Myocyte (in vitro differentiated cells): Measurements from ENCODE around the gene IGFBPL1. TPM values are rescaled to one million over a fixed set of nuclear protein-coding genes. Genes with fewer than 3 reads are reported as not detected.

Source experiments
- DNase-seq: peaks from one replicate; pipeline ENCODE4 v3.0.0-alpha.2; 2012; ENCODE audit warnings: low read depth
- total RNA-seq: library from RNA; depleted of rRNA; stranded (reverse); fragments of >200 nt; gene quantifications from 2 replicates; pipeline ENCODE4 v1.2.3, GENCODE V29; 2014

The IGFBPL1 gene
- total RNA-seq, 1 donor from 2014 or later = 22.9 TPM

GRCh38 chr9:38432922-38433510 is 8.8 kb upstream of the IGFBPL1 start:
- DNase-seq = peak; percentile 57

DNA sequence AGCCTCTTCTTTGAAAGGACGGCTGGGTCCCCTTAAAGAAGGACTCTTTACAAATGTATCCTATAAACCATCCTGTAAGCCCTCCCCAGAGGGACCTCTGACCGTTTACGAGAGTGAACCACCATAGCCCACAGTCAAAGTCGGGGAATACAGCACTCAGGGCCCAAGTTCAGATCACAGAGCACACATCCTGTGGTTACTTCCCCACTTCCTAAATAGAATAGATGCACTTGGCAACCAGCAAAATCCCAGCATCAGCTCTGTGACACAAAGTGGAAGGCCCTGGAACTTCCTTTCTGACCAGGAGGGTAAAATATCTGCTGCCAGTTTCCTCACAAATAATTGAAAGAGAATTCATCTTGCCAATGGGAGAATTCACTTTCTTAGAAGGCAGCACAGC is 6.9 kb upstream of the IGFBPL1 start:
- DNase-seq = no peak

- no peak for DNase-seq
These were observed 3.8 kb upstream of the IGFBPL1 start for GRCh38 chr9:38428062-38428461.

GRCh38 chr9:38424918-38425317 is 664 bp upstream of the IGFBPL1 start:
- DNase-seq = no peak

DNA sequence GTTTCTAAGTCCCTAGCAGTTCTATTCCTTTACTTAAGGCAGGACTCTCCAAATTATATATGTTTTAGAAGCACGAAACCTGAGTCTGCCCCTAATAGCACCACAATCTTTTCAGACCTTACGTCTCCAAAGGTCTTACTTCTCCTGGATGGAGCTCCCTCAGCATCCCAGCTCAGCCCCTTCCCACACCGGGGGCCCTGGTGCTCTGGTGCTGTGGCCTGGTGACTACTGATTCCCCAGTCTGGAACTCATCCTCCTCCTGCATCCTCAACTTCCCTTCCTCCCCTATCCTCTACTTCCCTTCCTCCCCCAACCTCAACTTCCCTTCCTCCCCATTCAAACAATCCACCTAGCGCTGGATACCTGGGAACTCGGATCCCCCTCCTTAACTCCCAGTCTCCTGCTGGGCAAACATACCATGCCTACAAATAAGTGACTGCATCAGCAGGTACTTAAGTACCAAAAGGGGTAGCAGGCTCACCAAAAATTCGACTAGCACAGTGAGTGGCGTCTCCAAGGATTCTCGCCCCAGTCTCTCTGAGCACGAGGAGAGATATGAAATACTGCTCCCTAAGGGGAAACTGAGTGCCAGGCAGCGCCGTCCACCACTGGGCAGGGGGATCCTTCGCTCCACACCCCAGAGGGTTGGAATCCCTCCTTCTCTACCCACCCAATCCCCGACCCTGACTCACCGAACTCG is 831 bp downstream of the IGFBPL1 start:
- no peak for DNase-seq

GRCh38 chr9:38422555-38423260 is 1.5 kb downstream of the IGFBPL1 start:
- no peak for DNase-seq

GRCh38 chr9:38421498-38422211 is 2.6 kb downstream of the IGFBPL1 start:
- DNase-seq = no peak

DNA sequence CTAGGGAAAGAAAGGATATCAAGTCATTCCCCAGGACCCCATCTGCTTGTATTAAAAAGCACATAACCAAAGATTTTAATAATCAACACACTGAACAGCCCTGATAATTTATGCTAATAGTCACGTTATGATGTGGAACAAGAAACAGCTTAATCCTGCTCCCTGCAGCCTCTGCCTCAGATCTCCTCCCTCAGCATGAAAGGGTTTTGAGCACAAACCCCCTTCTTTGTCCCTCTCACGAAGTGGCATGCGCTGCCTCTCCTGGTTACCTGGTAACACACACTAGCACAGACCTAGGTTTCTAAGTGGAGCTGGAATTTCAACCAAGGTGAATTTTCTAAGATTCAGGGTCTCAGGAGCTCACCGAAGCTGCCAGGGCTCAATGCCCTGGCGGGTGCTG is 5.1 kb downstream of the IGFBPL1 start:
- no peak for DNase-seq

- DNase-seq = no peak
These were observed 5.9 kb downstream of the IGFBPL1 start for GRCh38 chr9:38418366-38418765.

GRCh38 chr9:38417003-38417945 is 7.0 kb downstream of the IGFBPL1 start:
- no peak for DNase-seq

- DNase-seq = peak; percentile 78
These were observed 7.8 kb downstream of the IGFBPL1 start for GRCh38 chr9:38416461-38416860.

DNA sequence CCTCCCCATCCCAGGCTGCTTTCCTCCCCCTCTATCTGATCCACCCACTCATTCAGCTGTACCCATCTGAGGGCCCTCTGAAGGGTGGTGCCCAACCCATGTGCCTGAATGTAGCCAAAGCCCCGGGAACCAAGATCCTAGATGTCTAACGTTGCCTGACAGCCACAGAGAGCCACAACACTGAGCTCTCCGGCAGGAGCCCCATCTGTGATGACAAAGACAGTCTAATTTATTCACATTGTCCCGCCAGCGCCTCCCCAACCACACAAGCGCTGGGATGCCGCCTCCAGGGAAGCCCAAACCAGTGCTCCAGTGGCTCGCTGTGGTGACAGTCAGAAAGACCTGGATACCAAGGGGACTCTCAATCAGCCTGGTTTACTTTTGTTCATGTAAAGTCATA is 8.4 kb downstream of the IGFBPL1 start:
- peak; percentile 57 for DNase-seq

GRCh38 chr9:38414040-38414723 is 10.1 kb downstream of the IGFBPL1 start:
- peak; percentile 89 for DNase-seq

DNA sequence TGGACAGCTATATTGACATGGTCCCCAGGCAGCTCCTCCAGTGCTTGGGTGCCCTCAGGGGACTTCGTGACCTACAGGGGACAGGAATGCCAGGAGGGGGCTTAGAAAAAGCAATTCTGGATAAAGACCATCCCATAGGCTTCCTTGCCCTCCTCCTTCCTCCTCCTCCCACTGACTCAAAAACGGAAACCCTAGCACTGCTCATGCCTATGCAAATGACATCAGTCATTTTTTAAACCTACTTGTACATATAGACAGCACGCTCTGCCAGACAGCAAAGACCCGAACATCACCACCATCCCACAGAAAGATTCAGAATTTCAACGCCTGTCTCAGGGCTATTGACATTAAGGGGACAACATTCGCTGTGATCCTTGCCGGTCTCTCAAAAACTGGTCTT is 11.0 kb downstream of the IGFBPL1 start:
- DNase-seq = no peak

DNA sequence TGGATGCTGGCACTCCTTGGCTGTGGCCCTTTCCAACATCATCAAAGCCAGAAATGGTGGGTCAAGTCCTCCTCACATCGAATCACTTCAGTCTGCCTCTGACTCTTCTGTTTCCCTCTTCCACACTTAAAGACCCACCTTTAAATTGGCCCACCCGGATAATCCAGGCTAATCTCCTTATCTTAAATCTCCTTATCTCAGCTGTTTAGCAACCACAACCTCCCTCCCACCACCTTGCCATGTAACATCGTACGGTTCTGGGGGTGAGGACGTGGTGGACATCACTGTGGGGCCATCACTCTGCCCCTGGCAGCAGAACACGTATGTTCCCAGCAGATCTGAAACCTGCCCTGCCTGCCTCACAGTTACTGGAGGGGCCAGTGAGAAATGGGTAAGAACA is 11.5 kb downstream of the IGFBPL1 start:
- DNase-seq = no peak

DNA sequence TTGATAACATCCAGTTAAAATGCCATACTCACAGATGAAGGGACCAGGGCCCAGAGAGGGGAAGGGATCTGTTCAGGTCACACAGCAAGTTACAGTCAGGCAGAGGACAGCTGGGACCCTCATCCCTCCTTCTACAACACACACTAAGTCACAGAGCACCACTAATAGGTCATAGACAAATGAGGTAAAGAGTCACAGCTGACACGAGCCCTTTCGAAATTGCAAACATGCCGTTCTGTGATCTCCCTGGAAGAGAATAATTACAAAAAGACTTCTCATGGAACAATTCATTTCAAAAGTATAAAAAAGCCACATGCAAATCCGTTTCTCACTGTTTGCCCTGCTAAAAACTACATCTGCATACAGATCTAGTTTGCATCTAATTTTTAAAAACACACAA is 15.5 kb downstream of the IGFBPL1 start:
- DNase-seq = no peak

DNA sequence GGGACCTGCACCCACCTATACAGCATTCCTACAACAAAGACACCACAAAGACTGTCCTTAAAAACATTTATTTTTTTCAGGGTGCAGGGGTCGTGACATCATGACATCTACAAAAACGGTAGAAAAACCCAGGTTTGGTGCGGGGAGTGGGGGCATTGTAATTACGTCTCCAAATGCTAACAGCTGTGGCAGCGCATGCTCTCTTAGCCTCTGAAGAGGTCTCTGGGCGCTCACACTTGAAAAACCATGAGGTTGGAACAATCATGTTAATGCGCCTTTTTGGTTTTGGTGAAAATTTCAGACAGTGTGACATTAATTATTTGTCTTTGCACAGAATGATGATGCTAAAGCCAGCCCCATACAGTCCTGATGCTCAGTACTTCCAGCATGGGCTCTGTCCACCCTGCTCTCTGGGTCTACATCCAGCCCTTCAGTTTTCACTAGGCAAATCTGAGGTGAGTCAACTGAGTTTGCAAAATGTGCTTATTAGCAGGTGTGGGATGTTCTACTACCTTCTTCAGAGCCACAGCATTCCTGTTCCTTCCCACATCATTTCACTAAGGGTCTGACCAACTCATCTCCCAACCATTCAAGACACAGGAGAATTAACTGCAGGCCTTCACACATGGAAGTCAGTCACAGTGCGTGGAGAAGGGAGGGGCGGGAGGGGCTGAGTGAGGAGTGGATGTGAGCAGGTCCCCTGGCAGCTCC is 17.6 kb downstream of the IGFBPL1 start:
- DNase-seq = no peak

- DNase-seq = no peak
These were observed 18.5 kb downstream of the IGFBPL1 start for GRCh38 chr9:38405785-38406184.

DNA sequence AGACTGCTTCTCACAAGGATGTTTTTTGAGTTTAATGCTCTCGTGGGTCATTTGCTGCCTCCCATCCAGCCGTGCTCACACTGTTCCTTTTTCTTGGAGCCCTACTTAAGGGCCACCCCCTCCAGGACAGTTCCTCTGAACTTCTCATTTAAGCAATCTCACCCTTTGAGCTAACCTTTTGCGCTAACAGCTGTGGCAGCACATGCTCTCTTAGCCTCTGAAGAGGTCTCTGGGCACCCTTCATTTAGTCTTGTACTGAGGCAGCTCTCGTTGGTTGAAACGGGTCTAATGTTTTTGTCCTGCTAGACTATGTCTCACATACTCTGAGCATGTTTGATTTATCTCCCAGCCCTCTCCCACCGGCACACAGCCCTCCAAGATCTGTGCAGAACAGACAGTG is 19.9 kb downstream of the IGFBPL1 start:
- DNase-seq = no peak

GRCh38 chr9:38401994-38402393 is 22.3 kb downstream of the IGFBPL1 start:
- DNase-seq = no peak
